GM12878 (cell line): Measurements from ENCODE around the gene INCA1. TPM values are rescaled to one million over a fixed set of nuclear protein-coding genes. Genes with fewer than 3 reads are reported as not detected.
A peak's percentile ranks its signal among the peaks of the same experiment; 100 is the strongest.

Source experiments
- ATAC-seq: fragments of 200-7000 bp; cut with Tn5 transposase; 3 replicates; pipeline ENCODE4 v1.9.1; 2020; ENCODE audit warnings: mild to moderate bottlenecking, moderate library complexity
- BruUV-seq: library from RNA; stranded (reverse); fragments of 400-500 nt; replicated peaks from 2 replicates; lab custom pipeline; 2021; lab: Mats Ljungman, UMichigan
- CTCF ChIA-PET: fragments of 300-600 bp; sonication (Branson Sonifier 250); formaldehyde crosslinking; extraction: SDS; loops from one replicate; lab custom pipeline; 2021; ENCODE audit warnings: inconsistent platforms; lab: Yijun Ruan, JAX
- POLR2A ChIA-PET: fragments of 350-600 bp; formaldehyde crosslinking; extraction: SDS; loops from one replicate; lab custom pipeline; 2021; ENCODE audit warnings: inconsistent platforms; lab: Charles Lee
- RAD21 ChIA-PET: fragments of 300-600 bp; sonication (Branson Sonifier 250); formaldehyde crosslinking; loops from one replicate; lab custom pipeline; 2023; ENCODE audit warnings: antibody characterized with exemption; ENCODE audit not compliant: unreplicated experiment; lab: Charles Lee
- SMC1A ChIA-PET: fragments of 300-600 bp; sonication (Branson Sonifier 250); formaldehyde crosslinking; loops from one replicate; lab custom pipeline; 2023; ENCODE audit not compliant: unreplicated experiment, uncharacterized antibody; lab: Charles Lee
- DNase-seq: peaks from one replicate; pipeline ENCODE4 v3.0.0-alpha.2; 2011; ENCODE audit warnings: low read depth, low spot score
- FAIRE-seq: peaks from 3 replicates; lab custom pipeline; 2011; peaks lifted over from hg19 to GRCh38; lab: Jason Lieb, UNC
- H2AFZ ChIP-seq: 2 replicates; pipeline ENCODE4 v1.6.0; 2011; ENCODE audit warnings: low read depth, low read length, control low read depth; ENCODE audit not compliant: control insufficient read depth
- H3K27ac ChIP-seq: 2 replicates; pipeline ENCODE4 v1.5.1; 2011; ENCODE audit warnings: control low read depth; ENCODE audit not compliant: control insufficient read depth, insufficient read depth
- H3K27me3 ChIP-seq, 2 experiments: replicated peaks in 1 of 2; 2 replicates each; pipeline versions ENCODE4 v1.6.0 to v1.6.1; 2011; ENCODE audit warnings: low read length in 1 of 2; ENCODE audit not compliant: control insufficient read depth in 2 of 2, insufficient read depth in 2 of 2
- H3K36me3 ChIP-seq, 2 experiments: 2 replicates each; pipeline ENCODE4 v1.5.1; 2011; ENCODE audit warnings: low read length in 1 of 2; ENCODE audit not compliant: control insufficient read depth in 2 of 2, insufficient read depth in 2 of 2
- H3K4me1 ChIP-seq: 2 replicates; pipeline ENCODE4 v1.6.1; 2011; ENCODE audit warnings: mild to moderate bottlenecking, low read length, moderate library complexity, mixed read lengths; ENCODE audit not compliant: control insufficient read depth, insufficient read depth
- H3K4me2 ChIP-seq: 2 replicates; pipeline ENCODE4 v1.6.0; 2011; ENCODE audit warnings: control low read depth; ENCODE audit not compliant: control insufficient read depth, insufficient read depth
- H3K4me3 ChIP-seq: fragments of 200-600 bp; sonication (generic); 2 replicates; pipeline ENCODE4 v1.5.1; 2016
- H3K79me2 ChIP-seq: 2 replicates; pipeline ENCODE4 v1.6.0; 2011; ENCODE audit warnings: low read length; ENCODE audit not compliant: control insufficient read depth, insufficient read depth
- H3K9ac ChIP-seq: 2 replicates; pipeline ENCODE4 v1.8.0; 2011; ENCODE audit warnings: low read length, control low read depth, mixed read lengths; ENCODE audit not compliant: control insufficient read depth, insufficient read depth
- H3K9me3 ChIP-seq: replicated peaks from 3 replicates; pipeline ENCODE4 v1.5.1; 2011; ENCODE audit warnings: mild to moderate bottlenecking, low read length; ENCODE audit not compliant: control insufficient read depth, insufficient read depth
- H4K20me1 ChIP-seq: 2 replicates; pipeline ENCODE4 v1.6.0; 2011; ENCODE audit not compliant: control insufficient read depth, insufficient read depth
- CHD4 ChIP-seq: fragments of 200-600 bp; sonication (generic); IDR thresholded peaks from 2 replicates; pipeline ENCODE4 v1.6.1; 2016; ENCODE audit warnings: mild to moderate bottlenecking
- DPF2 ChIP-seq: fragments of 450-650 bp; IDR thresholded peaks from 2 replicates; pipeline ENCODE4 v1.6.1; 2017; ENCODE audit warnings: mild to moderate bottlenecking
- YY1 ChIP-seq: IDR thresholded peaks from 2 replicates; pipeline ENCODE4 v1.6.1; 2011; ENCODE audit warnings: low read depth, mild to moderate bottlenecking, low read length
- ZNF24 ChIP-seq: fragments of 450-650 bp; IDR thresholded peaks from 2 replicates; pipeline ENCODE4 v1.6.1; 2017; ENCODE audit warnings: antibody characterized with exemption, mild to moderate bottlenecking
- WGBS: methylation state at CpG from one replicate; pipeline ENCODE4 v1.1.6; 2016; ENCODE audit warnings: low lambda C conversion rate; ENCODE audit not compliant: insufficient replicate concordance, insufficient coverage; ENCODE audit errors: missing lambda C conversion rate; 5-methylcytosine and 5-hydroxymethylcytosine counted together
- in situ Hi-C: fragments of 300-500 bp; cut with MboI; formaldehyde crosslinking; loops from 9 replicates; pipeline ENCODE4 v1.14.3; 2018; ENCODE audit warnings: mixed read lengths
- intact Hi-C: fragments of 100-400 bp; cut with micrococcal nuclease; formaldehyde crosslinking; loops from one replicate; pipeline ENCODE4 v1.14.2; 2022; ENCODE audit not compliant: unreplicated experiment
- polyA plus RNA-seq, 11 experiments: library from polyadenylated mRNA; depleted of rRNA in 4 of 11; unstranded in 6 of 11; stranded (reverse) in 5 of 11; fragments of >200 nt; fragmentation: Nextera tagmentation in 4 of 11; fragmentation: Illumina TruSeq in 1 of 11; extraction: Ambion mirVana in 4 of 11; extraction: Trizol in 1 of 11; gene quantifications; 1 replicate in 1 of 11; 2 replicates in 10 of 11; pipeline versions ENCODE4 v1.2.1 to v1.2.3, GENCODE V29; 2011 to 2016; ENCODE audit warnings: inconsistent platforms in 2 of 11, missing spikeins in 2 of 11, low read depth in 1 of 11
- total RNA-seq, 4 experiments: library from RNA; depleted of rRNA in 3 of 4; stranded (reverse); fragments of >200 nt in 3 of 4; fragmentation: Illumina TruSeq in 1 of 4; extraction: Trizol in 1 of 4; gene quantifications; 2 replicates each; pipeline versions ENCODE4 v1.2.1 to v1.2.3, GENCODE V29; 2013 to 2021
- TF ChIP-seq, protein P1 (sequence below): fragments of 450-650 bp; formaldehyde crosslinking; IDR thresholded peaks from 2 replicates; pipeline ENCODE4 v1.4.0; 2020; ENCODE audit warnings: mild to moderate bottlenecking, moderate library complexity
- TF ChIP-seq, protein P2 (sequence below): IDR thresholded peaks from 2 replicates; pipeline ENCODE4 v1.6.1; 2011; ENCODE audit warnings: mild to moderate bottlenecking, low read depth, low read length, moderate library complexity; ENCODE audit not compliant: insufficient replicate concordance
- TF ChIP-seq, protein P3 (sequence below): IDR thresholded peaks from 2 replicates; pipeline ENCODE4 v1.6.1; 2012; ENCODE audit warnings: mild to moderate bottlenecking, low read depth, low read length

The INCA1 gene
- total and polyA plus RNA-seq, 10 of the 15 experiments (the other 5 are each of a cell fraction or from before 2014, with no cell fraction given), result 0.19 to 1.8 (median 0.45) TPM

DNA sequence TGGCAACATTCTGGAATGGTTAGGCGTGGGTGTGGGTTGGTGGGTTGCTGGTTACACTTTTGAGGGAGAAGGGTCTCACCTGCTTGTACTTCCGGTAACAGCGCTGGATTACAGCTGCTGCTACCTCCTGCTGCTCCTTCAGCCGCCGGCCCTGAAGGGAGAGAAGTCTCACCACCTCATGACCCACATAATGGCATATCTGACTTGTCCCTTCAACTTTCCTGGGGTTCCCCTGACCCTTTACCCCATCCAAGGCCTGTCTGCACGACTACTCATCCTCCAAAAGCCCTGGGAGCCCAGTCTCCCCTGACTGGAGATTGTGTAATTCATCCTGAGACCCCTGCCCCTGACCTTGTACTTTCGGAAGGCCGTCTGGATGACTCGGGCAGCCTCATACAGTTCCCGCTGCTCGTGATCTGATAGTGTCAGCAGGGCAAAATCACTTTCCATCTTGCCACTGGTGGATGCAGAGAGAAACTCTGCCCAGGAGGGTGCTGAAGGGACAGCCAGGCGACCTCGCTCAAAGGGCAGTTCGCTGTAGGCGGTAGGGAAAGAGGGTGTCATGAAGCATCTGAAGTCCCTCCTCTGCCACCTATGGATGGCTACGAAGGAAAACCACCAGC lies 27.7 kb downstream of the INCA1 start (continued):
- TF ChIP-seq, protein P1, sequence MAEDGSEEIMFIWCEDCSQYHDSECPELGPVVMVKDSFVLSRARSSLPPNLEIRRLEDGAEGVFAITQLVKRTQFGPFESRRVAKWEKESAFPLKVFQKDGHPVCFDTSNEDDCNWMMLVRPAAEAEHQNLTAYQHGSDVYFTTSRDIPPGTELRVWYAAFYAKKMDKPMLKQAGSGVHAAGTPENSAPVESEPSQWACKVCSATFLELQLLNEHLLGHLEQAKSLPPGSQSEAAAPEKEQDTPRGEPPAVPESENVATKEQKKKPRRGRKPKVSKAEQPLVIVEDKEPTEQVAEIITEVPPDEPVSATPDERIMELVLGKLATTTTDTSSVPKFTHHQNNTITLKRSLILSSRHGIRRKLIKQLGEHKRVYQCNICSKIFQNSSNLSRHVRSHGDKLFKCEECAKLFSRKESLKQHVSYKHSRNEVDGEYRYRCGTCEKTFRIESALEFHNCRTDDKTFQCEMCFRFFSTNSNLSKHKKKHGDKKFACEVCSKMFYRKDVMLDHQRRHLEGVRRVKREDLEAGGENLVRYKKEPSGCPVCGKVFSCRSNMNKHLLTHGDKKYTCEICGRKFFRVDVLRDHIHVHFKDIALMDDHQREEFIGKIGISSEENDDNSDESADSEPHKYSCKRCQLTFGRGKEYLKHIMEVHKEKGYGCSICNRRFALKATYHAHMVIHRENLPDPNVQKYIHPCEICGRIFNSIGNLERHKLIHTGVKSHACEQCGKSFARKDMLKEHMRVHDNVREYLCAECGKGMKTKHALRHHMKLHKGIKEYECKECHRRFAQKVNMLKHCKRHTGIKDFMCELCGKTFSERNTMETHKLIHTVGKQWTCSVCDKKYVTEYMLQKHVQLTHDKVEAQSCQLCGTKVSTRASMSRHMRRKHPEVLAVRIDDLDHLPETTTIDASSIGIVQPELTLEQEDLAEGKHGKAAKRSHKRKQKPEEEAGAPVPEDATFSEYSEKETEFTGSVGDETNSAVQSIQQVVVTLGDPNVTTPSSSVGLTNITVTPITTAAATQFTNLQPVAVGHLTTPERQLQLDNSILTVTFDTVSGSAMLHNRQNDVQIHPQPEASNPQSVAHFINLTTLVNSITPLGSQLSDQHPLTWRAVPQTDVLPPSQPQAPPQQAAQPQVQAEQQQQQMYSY (CRISPR knock-in tag), result no peak
- no peak for TF ChIP-seq DPF2
- TF ChIP-seq, protein P2, sequence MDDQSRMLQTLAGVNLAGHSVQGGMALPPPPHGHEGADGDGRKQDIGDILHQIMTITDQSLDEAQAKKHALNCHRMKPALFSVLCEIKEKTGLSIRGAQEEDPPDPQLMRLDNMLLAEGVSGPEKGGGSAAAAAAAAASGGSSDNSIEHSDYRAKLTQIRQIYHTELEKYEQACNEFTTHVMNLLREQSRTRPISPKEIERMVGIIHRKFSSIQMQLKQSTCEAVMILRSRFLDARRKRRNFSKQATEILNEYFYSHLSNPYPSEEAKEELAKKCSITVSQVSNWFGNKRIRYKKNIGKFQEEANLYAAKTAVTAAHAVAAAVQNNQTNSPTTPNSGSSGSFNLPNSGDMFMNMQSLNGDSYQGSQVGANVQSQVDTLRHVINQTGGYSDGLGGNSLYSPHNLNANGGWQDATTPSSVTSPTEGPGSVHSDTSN, result no peak
- no peak for TF ChIP-seq ZNF24

DNA sequence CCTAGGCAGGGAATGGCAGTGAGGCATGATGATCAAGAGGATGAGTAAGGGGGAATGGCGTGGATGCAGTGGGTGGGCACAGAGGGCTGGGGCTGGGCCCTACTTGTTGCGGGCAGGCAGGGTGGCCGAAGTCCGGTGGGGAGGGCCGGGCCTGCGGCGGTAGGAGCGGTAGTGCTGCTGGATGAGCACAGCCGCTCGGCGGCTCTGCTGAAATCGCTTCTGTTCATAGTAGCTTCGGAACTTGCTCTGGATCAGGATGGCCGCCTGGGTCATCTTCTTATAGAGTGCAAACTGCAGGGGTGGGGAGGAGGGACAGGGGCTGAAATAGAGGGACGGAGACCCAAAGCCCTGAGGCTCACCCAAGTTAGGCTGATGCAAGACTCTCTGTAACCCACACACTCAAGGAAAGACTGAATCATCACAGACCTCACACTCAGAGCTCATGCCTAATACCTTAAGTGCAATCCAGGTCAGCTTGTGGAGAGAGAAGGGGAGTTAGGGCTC lies 28.2 kb downstream of the INCA1 start:
- no peak for ATAC-seq
- FAIRE-seq, result peak; percentile 64
- H3K4me3 ChIP-seq, result peak overlapping the region; percentile 89
- TF ChIP-seq YY1, result no peak
- TF ChIP-seq CHD4, result no peak
- TF ChIP-seq, protein P3, sequence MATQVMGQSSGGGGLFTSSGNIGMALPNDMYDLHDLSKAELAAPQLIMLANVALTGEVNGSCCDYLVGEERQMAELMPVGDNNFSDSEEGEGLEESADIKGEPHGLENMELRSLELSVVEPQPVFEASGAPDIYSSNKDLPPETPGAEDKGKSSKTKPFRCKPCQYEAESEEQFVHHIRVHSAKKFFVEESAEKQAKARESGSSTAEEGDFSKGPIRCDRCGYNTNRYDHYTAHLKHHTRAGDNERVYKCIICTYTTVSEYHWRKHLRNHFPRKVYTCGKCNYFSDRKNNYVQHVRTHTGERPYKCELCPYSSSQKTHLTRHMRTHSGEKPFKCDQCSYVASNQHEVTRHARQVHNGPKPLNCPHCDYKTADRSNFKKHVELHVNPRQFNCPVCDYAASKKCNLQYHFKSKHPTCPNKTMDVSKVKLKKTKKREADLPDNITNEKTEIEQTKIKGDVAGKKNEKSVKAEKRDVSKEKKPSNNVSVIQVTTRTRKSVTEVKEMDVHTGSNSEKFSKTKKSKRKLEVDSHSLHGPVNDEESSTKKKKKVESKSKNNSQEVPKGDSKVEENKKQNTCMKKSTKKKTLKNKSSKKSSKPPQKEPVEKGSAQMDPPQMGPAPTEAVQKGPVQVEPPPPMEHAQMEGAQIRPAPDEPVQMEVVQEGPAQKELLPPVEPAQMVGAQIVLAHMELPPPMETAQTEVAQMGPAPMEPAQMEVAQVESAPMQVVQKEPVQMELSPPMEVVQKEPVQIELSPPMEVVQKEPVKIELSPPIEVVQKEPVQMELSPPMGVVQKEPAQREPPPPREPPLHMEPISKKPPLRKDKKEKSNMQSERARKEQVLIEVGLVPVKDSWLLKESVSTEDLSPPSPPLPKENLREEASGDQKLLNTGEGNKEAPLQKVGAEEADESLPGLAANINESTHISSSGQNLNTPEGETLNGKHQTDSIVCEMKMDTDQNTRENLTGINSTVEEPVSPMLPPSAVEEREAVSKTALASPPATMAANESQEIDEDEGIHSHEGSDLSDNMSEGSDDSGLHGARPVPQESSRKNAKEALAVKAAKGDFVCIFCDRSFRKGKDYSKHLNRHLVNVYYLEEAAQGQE, result no peak
- TF ChIP-seq, protein P2, result no peak

More for the DNA sequence above, 28.2 kb downstream of the INCA1 start:
- WGBS, result 94% methylated on average over 15 of the region's 15 CpGs
- Histone ChIP-seq H4K20me1 (no peaks in the 10 kb centered on the region), H3K36me3 (peaks cover 11 to 18% of the 10 kb centered on the region in 2 experiments; a peak in 3 of 4 replicates), H3K79me2 (peaks cover 29% of the 10 kb centered on the region), H3K9ac (peak overlapping the region; percentile 98; the same call in 1 of the 2 replicates), H3K4me2 (peak overlapping the region; percentile 99), H3K9me3 (no peaks in the 10 kb centered on the region), H3K27me3 (no peaks in the 10 kb centered on the region), H2AFZ (no peak overlapping the region), H3K4me1 (peaks cover 14% of the 10 kb centered on the region), H3K27ac (peak overlapping the region; percentile 100)
- CTCF ChIA-PET, result interaction anchor here (1.3 to 3.6 kb wide), 2 partner anchors 29 to 93 kb away, joined by 4 to 18 read pairs; partner anchors contain the start of genes RNF167 and SLC25A11
- RAD21 ChIA-PET, result interaction anchor here (1.3 kb wide), 1 partner anchor 63 kb away, joined by 3 read pairs; no protein-coding TSS in a partner anchor
- POLR2A ChIA-PET, result interaction anchor here (1.0 to 8.5 kb wide), 3 partner anchors 18 to 22 kb away, joined by 3 to 272 read pairs (median 13); partner anchors contain the start of genes CAMTA2, ENO3, PFN1 and RNF167
- no TSS peak for BruUV-seq
- intact Hi-C loops, result loop anchor here (5.0 kb wide), 1 partner anchor 93 kb away; no protein-coding TSS in a partner anchor
- in situ Hi-C loops, result no loop called here
- SMC1A ChIA-PET, result interaction anchor here (1.8 to 4.3 kb wide), 3 partner anchors 12 to 29 kb away, joined by 4 to 50 read pairs (median 38); partner anchors contain the start of genes PFN1, RNF167 and SLC25A11
- DNase-seq, result no peak
